Aorta (tissue), 5 donors: Measurements from ENCODE around the gene CARD9. TPM values are rescaled to one million over a fixed set of nuclear protein-coding genes. Genes with fewer than 3 reads are reported as not detected.
A peak's percentile ranks its signal among the peaks of the same experiment; 100 is the strongest.

Source experiments
- ATAC-seq: fragments of 200-7000 bp; cut with Tn5 transposase; one replicate; pipeline ENCODE4 v1.9.1; 2022; ENCODE audit warnings: moderate library complexity; ENCODE audit not compliant: low FRiP score
- DNase-seq, 2 donors: peaks; one replicate each; pipeline ENCODE4 v3.0.0-alpha.2; 2020
- H3K27ac ChIP-seq, 2 donors: one replicate each; pipeline ENCODE4 v1.5.1; 2013; ENCODE audit warnings: low read length in 2 of 2, mild to moderate bottlenecking in 2 of 2, moderate library complexity in 2 of 2, control low read depth in 1 of 2, inconsistent platforms in 1 of 2, low read depth in 1 of 2
- H3K27me3 ChIP-seq, 2 donors: one replicate each; pipeline ENCODE4 v1.6.1; 2013; ENCODE audit warnings: control low read depth in 1 of 2, low read length in 1 of 2, mild to moderate bottlenecking in 1 of 2, moderate library complexity in 1 of 2; ENCODE audit not compliant: insufficient read depth in 2 of 2, control insufficient read depth in 1 of 2
- H3K36me3 ChIP-seq, 2 donors: one replicate each; pipeline ENCODE4 v1.6.1; 2013; ENCODE audit warnings: control low read depth in 1 of 2, low read length in 1 of 2, mild to moderate bottlenecking in 1 of 2; ENCODE audit not compliant: insufficient read depth in 2 of 2, control insufficient read depth in 1 of 2
- H3K4me1 ChIP-seq, 2 donors: one replicate each; pipeline ENCODE4 v1.6.1; 2013; ENCODE audit warnings: low read length in 2 of 2, control low read depth in 1 of 2, mild to moderate bottlenecking in 1 of 2, moderate library complexity in 1 of 2; ENCODE audit not compliant: insufficient read depth in 2 of 2, control insufficient read depth in 1 of 2
- H3K4me3 ChIP-seq, 2 donors: one replicate each; pipeline ENCODE4 v1.5.1; 2013; ENCODE audit warnings: low read length in 2 of 2, control low read depth in 1 of 2, mild to moderate bottlenecking in 1 of 2
- H3K9me3 ChIP-seq: one replicate; pipeline ENCODE4 v1.6.1; 2013; ENCODE audit warnings: mild to moderate bottlenecking, low read length; ENCODE audit not compliant: control insufficient read depth
- WGBS, 2 donors: extraction: QIAGEN DNeasy Blood & Tissue Kit; methylation state at CpG; one replicate each; pipeline ENCODE4 v1.1.7; 2013; 5-methylcytosine and 5-hydroxymethylcytosine counted together
- intact Hi-C, 2 donors: fragments of 100-400 bp; cut with DNase I; formaldehyde crosslinking; loops; one replicate each; pipeline versions ENCODE4 v1.14.2 to v1.15.0; 2022
- polyA plus RNA-seq, 2 donors: library from polyadenylated mRNA; stranded (reverse); fragments of 200-250 nt; gene quantifications; one replicate each; pipeline ENCODE4 v1.2.3, GENCODE V29; 2013
- total RNA-seq, 2 donors: library from RNA; stranded (reverse); fragmentation: NEBNext Ultra II Directional; extraction: Animal tissue kit (Norgen Biotek cat#: 25700); gene quantifications; one replicate each; pipeline ENCODE4 v1.2.1, GENCODE V29; 2021
- donor health status: healthy with polysubstance abuse.
- donor health status: Bipolar disorder and iron deficiency.
- donor health status: DM: no; HTN: no; CAD: no.
- donor health status: DM: no; HTN: no; CAD: no.
- donor health status: DM: yes; HTN: yes; CAD: no.

The CARD9 gene
- total and polyA plus RNA-seq, 4 donors, result 1.4 to 5.3 (median 3.5) TPM

DNA sequence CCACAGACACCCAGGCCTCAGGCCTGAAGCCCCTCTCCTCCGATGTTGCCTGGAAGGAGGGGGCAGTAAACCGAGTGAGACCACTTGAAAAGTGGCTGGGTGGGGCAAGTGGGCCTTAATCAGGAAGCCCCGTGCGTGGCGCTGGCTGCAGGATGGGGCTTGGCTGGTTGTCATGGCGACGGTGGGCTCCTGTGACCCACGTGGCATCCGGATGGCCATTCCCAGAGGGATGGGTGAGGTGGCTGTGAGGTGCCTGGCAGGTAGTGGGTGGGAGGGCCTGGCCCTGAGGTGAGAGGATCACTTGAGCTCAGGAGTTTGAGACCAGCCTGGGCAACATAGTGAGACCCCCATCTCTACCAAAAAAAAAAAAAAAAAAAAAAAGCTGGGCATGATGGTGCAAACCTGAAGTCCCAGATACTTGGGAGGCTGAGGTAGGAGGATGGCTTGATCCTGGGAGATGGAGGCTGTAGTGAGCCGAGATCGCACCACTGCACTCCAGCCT, 40.9 kb downstream of the CARD9 start:
- H3K4me3 ChIP-seq, result no peak overlapping the region

DNA sequence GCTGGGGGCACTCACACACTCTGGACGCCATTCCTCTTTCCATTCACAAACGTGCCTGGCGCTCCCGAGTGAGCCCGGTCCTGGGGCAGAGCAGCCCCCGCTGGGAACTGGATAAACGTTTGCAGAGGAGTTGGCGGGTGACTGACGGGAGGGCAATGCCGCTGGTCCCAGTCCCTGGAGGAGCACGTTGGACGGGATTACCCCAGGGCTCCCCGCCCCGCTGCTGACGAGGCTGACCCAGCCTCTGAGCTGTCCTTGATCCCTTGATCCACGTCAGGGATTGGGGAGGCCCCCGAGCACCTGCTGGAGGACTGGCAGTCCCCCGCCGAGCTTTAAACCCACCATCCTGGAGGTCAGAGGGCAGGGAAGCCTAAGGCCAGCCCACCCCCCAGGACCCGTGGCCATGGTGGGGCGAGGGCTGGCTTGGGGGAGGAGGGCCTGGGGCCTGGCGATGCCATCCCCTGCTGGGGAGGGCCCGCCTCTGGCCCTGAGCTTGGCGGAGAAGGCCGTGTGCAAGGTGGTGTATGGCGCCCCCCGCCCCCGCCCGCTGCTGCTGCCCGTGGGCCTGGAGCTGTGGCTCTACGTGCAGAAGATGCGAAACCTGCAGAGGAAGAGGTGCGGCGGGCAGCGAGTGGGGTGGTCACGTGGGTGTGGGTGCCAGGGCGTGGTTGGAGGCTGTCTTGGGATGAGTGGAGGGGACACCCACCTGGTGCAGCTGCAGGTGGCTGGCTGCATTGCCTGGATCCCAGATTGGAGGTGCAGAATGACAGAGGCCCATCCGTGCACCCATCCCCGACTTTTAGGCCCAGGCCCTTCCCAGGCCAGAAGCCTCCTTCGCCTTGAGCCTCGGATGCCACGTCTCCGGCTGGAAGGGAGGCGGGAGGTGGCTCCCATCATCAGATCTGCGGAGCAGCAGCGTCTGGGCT, 41.6 kb downstream of the CARD9 start:
- ATAC-seq (no peak), DNase-seq (no peak)
- intact Hi-C loops, result no loop called here
- no peaks in the 10 kb centered on the region for H3K27me3 ChIP-seq
- no peaks in the 10 kb centered on the region for H3K9me3 ChIP-seq
- H3K4me1 ChIP-seq, result no peaks in the 10 kb centered on the region
- 85 to 88% methylated on average over 46 of the region's 46 CpGs for WGBS, 2 donors
- H3K36me3 ChIP-seq, result no peaks in the 10 kb centered on the region
- no peak overlapping the region for H3K27ac ChIP-seq
- no peak overlapping the region for H3K4me3 ChIP-seq

More for the DNA sequence above, 40.9 kb downstream of the CARD9 start:
- no peaks in the 10 kb centered on the region for H3K27me3 ChIP-seq
- intact Hi-C loops, result no loop called here
- H3K36me3 ChIP-seq, result no peaks in the 10 kb centered on the region
- DNase-seq (no peak), ATAC-seq (no peak)
- H3K4me1 ChIP-seq, result no peaks in the 10 kb centered on the region
- WGBS, 2 donors, result 84 to 86% methylated on average over 11 of the region's 11 CpGs
- no peaks in the 10 kb centered on the region for H3K9me3 ChIP-seq
- no peak overlapping the region for H3K27ac ChIP-seq

DNA sequence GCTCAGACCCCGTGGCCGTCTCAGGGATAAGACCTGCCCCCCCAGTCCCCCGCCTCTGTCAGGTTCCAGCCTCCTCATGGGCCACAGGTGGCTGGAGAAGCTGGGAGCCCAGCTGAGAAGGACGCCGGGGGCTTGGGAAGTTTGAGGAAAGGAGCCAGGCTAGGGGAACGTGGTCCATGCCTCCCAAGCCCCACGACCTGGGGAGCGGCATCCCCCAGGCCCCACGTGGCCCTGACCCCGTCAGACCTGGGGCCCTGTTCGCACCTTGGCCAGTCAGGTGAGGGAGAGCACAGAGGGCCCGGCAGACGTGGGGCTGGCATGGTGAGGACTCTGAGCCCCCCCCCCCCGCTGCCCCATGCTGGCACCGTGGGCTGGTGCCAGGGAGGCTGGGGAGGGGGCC, 42.4 kb downstream of the CARD9 start:
- Histone ChIP-seq H3K4me1 (no peaks in the 10 kb centered on the region), H3K27ac (no peak overlapping the region), H3K9me3 (no peaks in the 10 kb centered on the region), H3K27me3 (no peaks in the 10 kb centered on the region), H3K4me3 (no peak overlapping the region), H3K36me3 (no peaks in the 10 kb centered on the region)
- DNase-seq, result no peak
- ATAC-seq, result no peak
- intact Hi-C loops, result no loop called here
- 78 to 83% methylated on average over 12 to 15 of the region's 15 CpGs for WGBS, 2 donors

DNA sequence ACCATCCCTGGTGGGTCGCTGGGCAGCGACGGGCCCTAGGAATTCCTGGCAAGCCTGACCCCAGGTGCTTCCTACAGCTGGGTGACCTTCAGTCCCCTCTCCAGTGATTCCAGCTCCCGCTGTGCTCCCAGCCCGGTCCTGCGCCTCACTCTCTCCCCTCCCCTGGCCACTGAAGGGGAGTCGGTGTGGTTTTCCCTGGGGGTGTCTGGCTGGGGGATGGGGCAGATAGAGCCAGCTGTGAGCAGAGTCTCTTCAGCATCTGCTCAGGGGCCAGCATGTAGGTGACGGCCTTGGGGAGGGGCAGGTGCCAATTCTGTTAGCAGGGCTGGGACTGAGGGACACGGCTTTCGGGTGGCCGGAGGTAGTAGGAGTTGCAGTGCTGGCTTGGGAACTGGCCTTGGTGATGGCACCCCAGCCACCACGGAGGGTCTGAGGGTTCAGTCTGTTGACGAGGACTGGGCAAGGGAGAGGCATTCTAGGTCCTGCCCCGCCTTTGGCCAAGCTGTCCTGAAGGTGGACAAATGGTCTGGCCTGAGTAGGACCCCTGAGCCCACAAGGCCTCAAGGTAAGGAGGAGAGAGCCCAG, 43.0 kb downstream of the CARD9 start:
- intact Hi-C loops, result no loop called here
- H3K9me3 ChIP-seq, result no peaks in the 10 kb centered on the region
- ATAC-seq (no peak), DNase-seq (no peak)
- H3K27ac ChIP-seq, result no peak overlapping the region
- WGBS, 2 donors, result 84 to 86% methylated on average over 14 of the region's 14 CpGs
- H3K4me1 ChIP-seq, result no peaks in the 10 kb centered on the region
- H3K36me3 ChIP-seq, result no peaks in the 10 kb centered on the region
- no peak overlapping the region for H3K4me3 ChIP-seq
- H3K27me3 ChIP-seq, result no peaks in the 10 kb centered on the region

DNA sequence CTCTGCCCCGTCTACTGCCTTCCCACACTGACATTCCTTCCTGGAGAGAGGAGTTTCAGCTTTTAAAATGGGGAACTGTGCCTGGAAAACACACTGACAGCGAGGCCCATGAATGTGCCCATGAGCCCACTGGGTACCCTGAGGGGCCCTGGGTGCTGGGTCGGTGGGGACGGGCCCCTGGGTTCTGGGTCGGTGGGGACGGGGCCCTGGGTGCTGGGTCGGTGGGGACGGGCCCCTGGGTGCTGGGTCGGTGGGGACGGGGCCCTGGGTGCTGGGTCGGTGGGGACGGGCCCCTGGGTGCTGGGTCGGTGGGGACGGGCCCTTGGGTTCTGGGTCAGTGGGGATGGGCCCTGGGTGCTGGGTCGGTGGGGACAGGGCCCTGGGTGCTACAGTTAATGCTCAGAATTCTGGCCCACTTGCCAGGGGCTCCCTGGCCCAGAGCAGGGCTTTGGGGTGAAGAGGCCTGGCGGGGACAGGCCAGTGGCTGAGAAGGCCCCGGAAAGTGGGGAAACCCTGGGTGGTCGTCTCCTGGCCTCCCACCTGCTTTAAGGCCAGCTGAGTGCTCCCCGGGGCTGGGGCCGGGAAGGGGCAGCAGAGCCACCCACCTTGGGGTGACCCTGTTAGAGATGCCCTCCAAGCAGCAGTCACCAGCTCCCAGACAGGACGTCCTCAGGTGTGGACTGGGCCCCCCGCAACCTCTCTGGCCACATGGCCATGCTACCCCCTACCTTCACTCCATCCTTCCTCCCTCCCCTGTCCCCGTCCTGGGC, 43.6 kb downstream of the CARD9 start:
- intact Hi-C loops, result loop anchor here in 1 of 2 donors (5.0 kb wide), 1 partner anchor 32 kb away; the partner anchor contains the start of gene DNLZ
- H3K27ac ChIP-seq, result no peak overlapping the region
- no peaks in the 10 kb centered on the region for H3K27me3 ChIP-seq
- DNase-seq (no peak), ATAC-seq (no peak)
- 89 to 90% methylated on average over 19 to 23 of the region's 23 CpGs for WGBS, 2 donors
- no peak overlapping the region for H3K4me3 ChIP-seq
- no peaks in the 10 kb centered on the region for H3K9me3 ChIP-seq
- no peaks in the 10 kb centered on the region for H3K36me3 ChIP-seq
- no peaks in the 10 kb centered on the region for H3K4me1 ChIP-seq

DNA sequence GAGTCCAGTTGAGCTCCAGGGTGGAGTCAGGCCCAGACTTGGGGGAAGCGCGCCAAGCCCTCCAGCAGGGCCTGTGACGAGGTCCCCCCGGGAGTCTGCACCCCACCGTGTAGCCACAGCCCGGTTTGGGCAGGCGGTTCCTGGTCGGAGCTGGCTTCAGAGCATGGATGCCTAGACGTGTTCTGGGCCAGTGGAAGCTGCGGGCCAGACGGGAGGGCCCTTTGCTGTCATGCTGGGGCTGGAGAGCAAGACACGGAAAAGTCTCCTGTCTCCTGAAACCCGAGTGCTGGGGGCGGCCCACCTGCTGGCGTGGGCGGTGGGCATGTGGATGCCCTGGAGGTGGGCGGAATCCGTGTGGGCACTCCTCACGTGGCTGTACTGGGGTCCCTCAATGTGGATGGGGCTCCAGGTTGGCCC, 44.2 kb downstream of the CARD9 start:
- intact Hi-C loops, result loop anchor here in 1 of 2 donors (5.0 kb wide), 1 partner anchor 33 kb away; the partner anchor contains the start of gene DNLZ
- Histone ChIP-seq H3K36me3 (no peaks in the 10 kb centered on the region), H3K4me1 (no peaks in the 10 kb centered on the region), H3K4me3 (no peak overlapping the region), H3K27me3 (no peaks in the 10 kb centered on the region), H3K27ac (no peak overlapping the region), H3K9me3 (no peaks in the 10 kb centered on the region)
- ATAC-seq, result no peak
- DNase-seq, result no peak
- 51 to 56% methylated on average over 19 of the region's 19 CpGs for WGBS, 2 donors

DNA sequence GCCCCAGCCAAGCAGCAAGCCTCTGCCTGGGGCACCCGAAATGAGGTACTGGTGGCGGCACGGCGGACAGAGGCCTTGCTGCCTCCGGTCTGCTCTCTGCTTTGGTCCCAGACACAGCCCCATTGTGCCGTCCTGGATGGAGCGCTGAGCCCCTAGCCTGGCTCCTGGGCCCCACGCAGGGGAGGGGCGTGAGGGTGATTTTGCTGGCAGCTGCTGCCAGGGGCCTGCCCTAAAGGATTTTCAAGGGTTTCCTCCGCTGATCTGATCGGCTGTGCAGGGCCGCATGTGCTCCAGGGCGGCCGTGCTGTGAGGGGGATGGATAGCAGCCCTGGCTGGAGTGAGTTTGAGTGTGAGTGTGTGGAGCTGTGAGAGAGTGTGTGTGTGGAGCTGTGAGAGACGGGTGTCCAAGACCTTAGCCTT, 44.8 kb downstream of the CARD9 start:
- intact Hi-C loops, result loop anchor here in 1 of 2 donors (5.0 kb wide), 1 partner anchor 34 kb away; the partner anchor contains the start of gene DNLZ
- Histone ChIP-seq H3K27ac (no peak overlapping the region), H3K9me3 (no peaks in the 10 kb centered on the region), H3K4me1 (no peaks in the 10 kb centered on the region), H3K4me3 (no peak overlapping the region), H3K36me3 (no peaks in the 10 kb centered on the region), H3K27me3 (no peaks in the 10 kb centered on the region)
- no peak for ATAC-seq
- WGBS, 2 donors, result 2 to 4% methylated on average over 15 of the region's 15 CpGs
- DNase-seq, result no peak

DNA sequence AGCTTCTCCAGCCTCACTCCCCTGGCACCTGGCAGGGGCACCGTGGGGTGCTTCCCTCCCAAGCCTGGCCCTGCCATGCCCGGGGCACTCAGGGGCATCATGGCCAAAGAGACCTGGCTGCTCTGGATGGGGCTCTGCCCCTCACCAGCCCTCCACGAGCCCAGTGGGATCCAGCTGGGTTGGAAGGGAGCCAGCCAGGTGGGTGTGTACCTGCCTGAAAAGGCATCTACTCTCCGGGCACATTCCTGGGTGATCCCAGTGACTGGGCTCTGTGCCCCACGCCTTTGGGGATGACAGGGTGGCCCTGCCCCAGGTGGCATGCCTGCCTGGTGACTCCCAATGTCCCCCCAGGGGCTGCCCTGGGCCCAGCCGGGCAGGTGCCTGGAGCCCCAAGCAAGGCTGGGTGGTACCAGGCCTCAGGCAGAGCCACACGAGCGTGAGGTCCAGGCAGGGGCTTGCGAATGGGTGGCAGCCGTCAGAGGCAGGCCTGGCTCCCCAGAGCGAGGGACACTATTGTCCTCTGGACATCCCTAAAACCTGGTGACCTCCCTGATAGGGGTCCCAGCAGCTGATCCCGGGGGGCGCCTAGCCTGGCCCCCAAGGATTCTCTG, 45.4 kb downstream of the CARD9 start:
- Histone ChIP-seq H3K9me3 (no peaks in the 10 kb centered on the region), H3K4me1 (no peaks in the 10 kb centered on the region), H3K27ac (no peak overlapping the region), H3K4me3 (peak overlapping the region; percentile 36 to 48), H3K36me3 (no peaks in the 10 kb centered on the region), H3K27me3 (no peaks in the 10 kb centered on the region)
- ATAC-seq, result no peak
- intact Hi-C loops, result loop anchor here in 1 of 2 donors (5.0 kb wide), 1 partner anchor 34 kb away; the partner anchor contains the start of gene DNLZ
- DNase-seq, result no peak
- 4 to 6% methylated on average over 12 to 13 of the region's 13 CpGs for WGBS, 2 donors
